Thyroid gland (tissue), 4 donors: ENCODE data around the gene MITF.

ENCODE experiments used
- POLR2A ChIP-seq, 2 donors: fragments of 450-650 bp; IDR thresholded peaks; one replicate each; pipeline ENCODE4 v1.6.1; 2017; ENCODE audit warnings: antibody characterized with exemption in 2 of 2, mild to moderate bottlenecking in 2 of 2, moderate library complexity in 1 of 2
- TF ChIP-seq, protein P1 (sequence below), 6 experiments: fragments of 200-600 bp in 3 of 6; fragments of 450-650 bp in 3 of 6; sonication (generic) in 3 of 6; IDR thresholded peaks; one replicate each; pipeline ENCODE4 v1.5.1; 2016 to 2019; ENCODE audit warnings: antibody characterized with exemption in 6 of 6, mild to moderate bottlenecking in 2 of 6, inconsistent platforms in 1 of 6, moderate library complexity in 1 of 6

DNA sequence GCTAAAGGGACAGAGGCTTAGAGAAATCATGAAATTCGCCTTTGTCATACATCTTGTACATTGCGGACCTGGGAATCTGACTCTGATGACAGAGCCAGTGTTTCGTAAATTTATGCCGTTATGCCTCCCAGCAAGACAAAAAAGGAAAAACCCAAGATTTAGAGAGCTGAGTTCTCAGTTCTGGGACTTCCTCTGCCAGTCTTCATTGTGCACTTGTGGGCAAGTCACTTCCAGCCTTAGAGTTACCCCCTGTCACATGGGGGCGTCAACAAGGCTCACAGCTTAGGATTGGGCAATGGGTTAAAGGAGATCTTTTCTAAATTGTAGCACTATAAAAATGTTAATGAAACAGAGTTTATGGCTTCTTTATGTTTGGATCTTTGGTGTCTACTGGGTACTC is 41.9 kb upstream of the MITF start:
- TF ChIP-seq, protein P1, sequence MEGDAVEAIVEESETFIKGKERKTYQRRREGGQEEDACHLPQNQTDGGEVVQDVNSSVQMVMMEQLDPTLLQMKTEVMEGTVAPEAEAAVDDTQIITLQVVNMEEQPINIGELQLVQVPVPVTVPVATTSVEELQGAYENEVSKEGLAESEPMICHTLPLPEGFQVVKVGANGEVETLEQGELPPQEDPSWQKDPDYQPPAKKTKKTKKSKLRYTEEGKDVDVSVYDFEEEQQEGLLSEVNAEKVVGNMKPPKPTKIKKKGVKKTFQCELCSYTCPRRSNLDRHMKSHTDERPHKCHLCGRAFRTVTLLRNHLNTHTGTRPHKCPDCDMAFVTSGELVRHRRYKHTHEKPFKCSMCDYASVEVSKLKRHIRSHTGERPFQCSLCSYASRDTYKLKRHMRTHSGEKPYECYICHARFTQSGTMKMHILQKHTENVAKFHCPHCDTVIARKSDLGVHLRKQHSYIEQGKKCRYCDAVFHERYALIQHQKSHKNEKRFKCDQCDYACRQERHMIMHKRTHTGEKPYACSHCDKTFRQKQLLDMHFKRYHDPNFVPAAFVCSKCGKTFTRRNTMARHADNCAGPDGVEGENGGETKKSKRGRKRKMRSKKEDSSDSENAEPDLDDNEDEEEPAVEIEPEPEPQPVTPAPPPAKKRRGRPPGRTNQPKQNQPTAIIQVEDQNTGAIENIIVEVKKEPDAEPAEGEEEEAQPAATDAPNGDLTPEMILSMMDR (IDR thresholded peaks at IDR 0.05) = no peak
- no peak for TF ChIP-seq POLR2A (IDR thresholded peaks at IDR 0.05)
